Measurements from ENCODE around the gene MPHOSPH8.

DNA sequence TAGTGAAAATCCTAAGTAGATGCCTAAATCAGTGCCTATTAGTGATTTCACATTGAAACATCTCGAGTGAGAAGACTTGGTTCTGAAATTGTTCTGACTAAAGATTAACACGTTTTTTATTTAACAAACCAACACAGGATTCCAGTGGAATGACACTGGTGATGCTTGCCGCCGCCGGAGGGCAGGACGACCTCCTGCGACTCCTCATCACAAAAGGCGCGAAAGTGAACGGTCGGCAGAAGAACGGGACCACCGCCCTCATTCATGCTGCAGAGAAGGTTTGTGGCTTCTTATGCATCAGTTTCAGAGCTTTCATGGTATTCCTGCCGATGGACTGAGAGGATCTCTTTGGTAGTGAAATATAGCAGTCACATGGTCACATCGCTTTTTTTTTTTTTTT, 28.1 kb downstream of the MPHOSPH8 start:
- TF ChIP-seq EP300 (IDR thresholded peaks at IDR 0.05; ENCODE audit: low read depth) (no peak), POLR2A (IDR thresholded peaks at IDR 0.05) (no peak), POLR2AphosphoS5 (IDR thresholded peaks at IDR 0.05) (no peak)
- TF ChIP-seq, protein P1, sequence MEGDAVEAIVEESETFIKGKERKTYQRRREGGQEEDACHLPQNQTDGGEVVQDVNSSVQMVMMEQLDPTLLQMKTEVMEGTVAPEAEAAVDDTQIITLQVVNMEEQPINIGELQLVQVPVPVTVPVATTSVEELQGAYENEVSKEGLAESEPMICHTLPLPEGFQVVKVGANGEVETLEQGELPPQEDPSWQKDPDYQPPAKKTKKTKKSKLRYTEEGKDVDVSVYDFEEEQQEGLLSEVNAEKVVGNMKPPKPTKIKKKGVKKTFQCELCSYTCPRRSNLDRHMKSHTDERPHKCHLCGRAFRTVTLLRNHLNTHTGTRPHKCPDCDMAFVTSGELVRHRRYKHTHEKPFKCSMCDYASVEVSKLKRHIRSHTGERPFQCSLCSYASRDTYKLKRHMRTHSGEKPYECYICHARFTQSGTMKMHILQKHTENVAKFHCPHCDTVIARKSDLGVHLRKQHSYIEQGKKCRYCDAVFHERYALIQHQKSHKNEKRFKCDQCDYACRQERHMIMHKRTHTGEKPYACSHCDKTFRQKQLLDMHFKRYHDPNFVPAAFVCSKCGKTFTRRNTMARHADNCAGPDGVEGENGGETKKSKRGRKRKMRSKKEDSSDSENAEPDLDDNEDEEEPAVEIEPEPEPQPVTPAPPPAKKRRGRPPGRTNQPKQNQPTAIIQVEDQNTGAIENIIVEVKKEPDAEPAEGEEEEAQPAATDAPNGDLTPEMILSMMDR (IDR thresholded peaks at IDR 0.05) = no peak

Measured in transverse colon (tissue), 4 donors.